ENCODE results near the gene ATP9B.

The ATP9B gene

DNA sequence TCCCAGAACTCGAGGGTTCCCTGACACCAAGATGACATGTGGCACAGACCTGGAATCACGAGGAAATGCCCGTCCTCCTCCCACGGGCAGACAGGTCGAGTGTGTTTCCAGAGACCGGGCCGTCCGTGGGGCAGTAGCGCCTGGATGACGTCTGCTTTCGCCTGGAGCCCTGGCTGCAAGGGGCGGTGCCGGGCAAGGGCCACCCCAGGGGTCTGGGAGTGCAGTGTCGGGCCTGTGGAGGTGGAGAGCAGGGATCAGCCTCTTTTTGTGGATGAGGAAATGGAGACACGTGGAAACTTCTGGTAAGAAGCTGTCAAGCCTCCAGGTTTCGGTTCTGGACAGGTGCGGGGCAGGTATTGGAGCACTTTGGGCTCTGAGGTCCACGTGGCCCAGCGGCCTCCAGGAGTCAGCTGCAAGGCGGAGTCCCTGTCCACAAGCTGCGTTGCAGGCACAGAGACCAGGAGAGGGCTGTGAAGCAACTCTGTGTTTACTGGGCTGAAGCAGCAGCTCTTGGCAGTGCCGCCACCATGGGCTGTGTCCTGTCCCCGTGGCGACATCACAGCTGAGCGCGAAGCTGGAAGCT lies 352.2 kb downstream of the ATP9B start:
- DNase-seq, result no peak

DNA sequence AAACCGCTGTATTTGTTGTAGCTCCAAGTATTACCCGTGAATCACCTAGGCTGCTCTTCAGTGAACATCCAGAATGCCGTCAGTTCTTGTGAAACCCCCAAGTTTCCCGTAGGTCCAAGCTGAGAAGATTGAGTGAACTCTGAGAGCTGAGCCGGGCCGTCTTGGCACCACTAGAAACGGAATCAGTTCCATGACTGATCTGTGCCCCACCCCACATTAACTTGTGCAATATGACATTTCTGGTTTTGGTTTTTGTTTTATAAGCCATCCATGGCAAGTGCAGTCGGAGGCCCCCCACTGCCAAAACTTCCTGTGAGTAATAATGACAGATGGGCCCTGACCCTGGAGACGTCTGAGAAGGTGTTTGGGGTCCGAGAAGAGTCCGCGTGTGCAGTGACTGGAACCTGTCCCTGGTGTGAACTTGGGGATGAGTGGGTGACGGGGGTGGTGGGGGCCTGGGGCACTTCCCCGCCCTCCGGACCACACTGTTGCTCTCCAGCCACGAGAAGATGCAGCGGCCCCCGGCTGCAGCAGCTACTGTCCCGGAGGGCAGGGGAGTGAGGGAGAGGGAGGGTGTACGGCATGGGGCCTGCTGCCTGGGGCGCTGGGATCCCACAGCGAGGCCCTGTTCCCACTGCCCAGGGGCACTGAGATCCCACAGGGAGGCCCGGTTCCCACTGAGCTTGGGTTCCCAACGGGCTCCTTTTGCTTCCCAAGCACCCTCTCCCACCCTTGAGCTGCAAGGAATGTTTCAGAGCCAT lies 353.0 kb downstream of the ATP9B start:
- DNase-seq, result no peak

GRCh38 chr18:79422783-79423165 lies 353.6 kb downstream of the ATP9B start:
- DNase-seq, result no peak

GRCh38 chr18:79423211-79424007 lies 354.2 kb downstream of the ATP9B start:
- no peak for DNase-seq

- DNase-seq, result no peak
Observed at GRCh38 chr18:79424008-79424565, 354.9 kb downstream of the ATP9B start.

DNA sequence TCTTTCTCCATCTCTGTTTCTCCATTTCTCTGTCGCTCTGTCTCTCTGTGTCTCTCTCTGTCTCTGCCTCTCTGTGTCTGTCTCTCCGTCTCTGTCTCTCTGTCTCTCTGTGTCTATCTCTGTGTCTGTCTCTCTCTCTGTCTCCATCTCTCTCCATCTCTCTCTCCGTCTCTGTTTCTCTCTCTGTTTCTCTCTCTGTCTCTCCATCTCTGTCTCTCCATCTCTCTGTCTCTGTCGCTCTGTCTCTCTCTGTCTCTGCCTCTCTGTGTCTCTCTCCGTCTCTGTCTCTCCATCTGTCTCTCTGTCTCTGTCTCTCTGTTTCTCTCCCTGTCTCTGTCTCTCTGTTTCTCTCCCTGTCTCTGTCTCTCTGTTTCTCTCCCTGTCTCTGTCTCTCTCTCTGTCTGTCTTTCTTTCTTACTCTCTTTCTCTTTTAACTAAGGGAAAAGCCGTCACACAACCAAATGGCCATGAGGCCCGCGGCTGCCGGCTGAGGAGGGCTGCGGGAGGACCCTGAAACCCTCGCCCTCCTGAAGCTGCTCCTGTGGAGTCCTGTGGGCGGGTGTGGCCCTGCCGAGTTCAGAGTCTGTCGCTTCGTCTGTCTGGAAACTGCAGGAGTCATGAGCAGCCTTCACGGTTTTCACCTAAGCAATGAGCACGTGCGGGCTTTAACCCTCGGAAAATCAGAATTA lies 355.8 kb downstream of the ATP9B start:
- DNase-seq, result no peak

GRCh38 chr18:79425569-79425886 lies 356.3 kb downstream of the ATP9B start:
- DNase-seq, result no peak

DNA sequence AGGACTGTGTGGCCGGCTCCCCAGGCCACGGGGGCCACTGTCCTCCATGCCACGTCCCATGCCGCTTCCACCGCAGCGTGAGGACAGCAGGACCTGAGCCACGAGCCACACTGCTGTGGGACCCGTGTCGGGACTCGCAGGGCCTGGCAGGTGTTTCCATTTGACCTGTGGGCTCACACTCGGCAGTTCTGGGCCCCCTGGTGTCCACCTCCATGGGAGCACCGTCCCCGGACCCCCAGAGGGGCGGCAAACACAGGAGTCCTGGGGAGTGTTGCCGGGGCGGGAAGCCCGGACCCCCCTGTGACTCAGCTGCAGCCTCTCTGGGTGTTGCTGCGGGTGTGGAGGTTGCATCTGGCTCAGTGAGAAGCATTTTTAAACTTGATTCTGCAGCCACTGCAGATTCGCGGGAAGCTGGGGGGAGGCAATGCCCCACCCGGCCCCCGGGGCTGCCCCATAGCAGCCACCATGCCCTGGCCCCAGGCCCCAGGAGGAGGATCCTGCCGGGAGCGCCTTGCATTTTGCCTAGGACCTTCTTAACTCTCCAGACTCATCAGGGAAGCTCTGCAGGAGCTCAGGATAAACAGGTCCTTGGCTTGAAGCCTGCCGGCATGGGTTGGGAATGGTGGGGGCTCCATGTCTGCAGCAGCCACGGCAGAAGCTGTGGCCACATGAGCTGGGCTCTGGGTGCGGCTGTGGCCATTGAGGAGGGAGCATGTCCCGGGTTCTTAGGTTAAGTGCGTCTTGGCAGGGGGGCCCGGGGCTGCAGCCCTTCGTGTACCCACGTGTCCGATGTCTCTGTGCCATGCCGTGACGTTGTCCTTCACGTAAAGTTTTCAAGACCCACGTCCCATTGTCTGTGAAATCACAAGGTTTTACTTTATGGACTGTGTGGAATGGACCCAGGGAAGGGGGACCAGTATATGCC lies 357.4 kb downstream of the ATP9B start:
- DNase-seq, result no peak

DNA sequence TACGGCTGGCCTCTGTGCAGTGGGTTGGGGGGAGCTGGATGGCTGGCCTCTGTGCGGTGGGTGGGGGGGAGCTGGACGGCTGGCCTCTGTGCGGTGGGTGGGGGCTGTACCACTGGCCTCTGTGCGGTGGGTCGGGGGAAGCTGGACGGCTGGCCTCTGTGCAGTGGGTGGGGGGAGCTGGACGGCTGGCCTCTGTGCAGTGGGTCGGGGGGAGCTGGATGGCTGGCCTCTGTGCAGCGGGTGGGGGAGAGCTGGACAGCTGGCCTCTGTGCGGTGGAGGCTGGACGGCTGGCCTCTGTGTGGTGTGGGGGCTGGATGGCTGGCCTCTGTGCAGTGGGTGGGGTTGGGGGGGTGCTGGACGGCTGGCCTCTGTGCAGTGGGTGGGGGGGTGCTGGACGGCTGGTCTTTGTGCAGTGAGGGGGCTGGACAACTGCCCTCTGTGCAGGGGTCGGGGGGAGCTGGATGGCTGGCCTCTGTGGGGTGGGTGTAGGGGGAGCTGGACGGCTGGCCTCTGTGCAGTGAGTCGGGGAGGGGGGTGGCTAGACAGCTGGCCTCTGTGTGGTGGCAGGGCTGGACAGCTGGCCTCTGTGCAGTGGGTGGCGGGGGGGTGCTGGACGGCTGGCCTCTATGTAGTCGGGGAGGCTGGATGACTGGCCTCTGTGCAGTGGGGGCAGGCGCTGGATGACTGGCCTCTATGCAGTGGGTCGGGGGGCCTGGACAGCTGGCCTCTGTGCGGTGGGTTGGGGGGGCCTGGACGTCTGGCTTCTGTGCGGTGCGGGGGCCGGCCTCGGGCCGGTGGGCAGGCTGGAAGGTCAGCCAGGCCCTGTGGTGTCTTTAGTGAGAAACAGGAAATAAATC lies 358.4 kb downstream of the ATP9B start:
- no peak for DNase-seq
